Measurements from ENCODE around the gene OPN1SW. TPM values are rescaled to one million over a fixed set of nuclear protein-coding genes. Genes with fewer than 3 reads are reported as not detected.
A peak's percentile ranks its signal among the peaks of the same experiment; 100 is the strongest.

OPN1SW gene
- polyA plus RNA-seq, 4 donors, result 1.1 to 1.5 (median 1.4) TPM

DNA sequence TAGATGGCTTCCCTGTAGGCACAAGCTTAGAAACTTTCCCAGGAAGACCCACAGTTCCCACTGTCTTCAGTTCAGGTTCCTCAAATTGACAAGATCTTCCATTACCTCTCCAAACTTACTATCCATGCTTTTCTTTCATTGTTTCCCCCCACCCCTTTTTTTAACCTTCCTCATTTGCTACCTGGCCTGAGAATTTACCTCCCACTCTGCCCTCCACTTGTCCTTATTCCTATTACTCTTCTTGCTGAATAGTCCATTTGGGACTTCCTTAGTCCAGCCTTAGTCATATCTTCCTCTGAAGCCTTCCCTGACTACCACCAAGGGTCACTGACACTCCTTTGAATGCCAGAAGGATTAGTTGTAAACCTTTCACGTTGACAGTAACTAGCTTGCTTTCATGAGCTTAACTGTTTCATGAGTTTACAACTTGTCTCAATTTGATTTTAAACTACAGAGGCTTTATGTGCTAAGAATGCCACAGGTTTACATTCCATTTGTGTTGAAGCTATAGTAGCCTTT, 37.7 kb downstream of the OPN1SW start:
- DNase-seq (ENCODE audit: low read depth in 4 of 4, low spot score in 3 of 4), result peak in 2 of 4 donors; percentile 23 to 33

DNA sequence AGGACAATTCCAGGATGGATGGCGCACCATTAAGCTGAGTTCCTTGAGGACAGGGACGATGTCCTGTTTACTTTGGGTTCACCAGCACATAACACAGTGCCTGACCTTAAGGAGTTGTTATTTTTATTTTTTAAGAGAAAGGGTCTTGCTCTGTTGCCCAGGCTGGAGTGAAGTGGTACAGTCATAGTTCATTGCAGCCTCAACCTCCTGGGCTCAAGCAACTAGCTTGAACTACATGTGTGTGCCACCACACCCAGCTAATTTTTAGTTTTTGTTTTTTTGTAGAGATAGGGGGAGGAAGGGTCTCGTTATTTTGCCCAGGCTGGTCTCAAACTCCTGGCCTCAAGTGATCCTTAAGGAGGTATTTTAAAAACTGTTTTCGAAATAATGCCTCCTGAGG, 38.2 kb downstream of the OPN1SW start:
- no peak for DNase-seq (ENCODE audit: low read depth in 4 of 4, low spot score in 3 of 4)

DNA sequence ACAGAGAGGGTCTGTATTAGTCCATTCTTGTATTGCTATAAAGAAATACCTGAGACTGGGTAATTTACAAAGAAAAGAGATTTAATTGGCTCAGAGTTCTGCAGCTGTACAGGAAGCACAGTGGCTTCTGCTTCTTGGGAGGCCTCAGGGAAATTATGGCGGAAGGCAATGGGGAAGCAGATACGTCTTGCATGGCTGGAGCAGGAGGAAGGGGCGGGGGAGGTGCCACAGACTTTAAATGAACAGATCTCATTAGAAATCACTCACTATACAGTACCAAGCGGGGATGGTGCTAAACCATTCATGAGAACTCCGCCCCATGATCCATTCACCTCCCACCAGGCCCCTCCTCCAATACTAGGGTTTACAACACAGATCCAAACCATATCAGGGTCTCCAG, 40.2 kb downstream of the OPN1SW start:
- DNase-seq (ENCODE audit: low read depth in 4 of 4, low spot score in 3 of 4), result no peak

DNA sequence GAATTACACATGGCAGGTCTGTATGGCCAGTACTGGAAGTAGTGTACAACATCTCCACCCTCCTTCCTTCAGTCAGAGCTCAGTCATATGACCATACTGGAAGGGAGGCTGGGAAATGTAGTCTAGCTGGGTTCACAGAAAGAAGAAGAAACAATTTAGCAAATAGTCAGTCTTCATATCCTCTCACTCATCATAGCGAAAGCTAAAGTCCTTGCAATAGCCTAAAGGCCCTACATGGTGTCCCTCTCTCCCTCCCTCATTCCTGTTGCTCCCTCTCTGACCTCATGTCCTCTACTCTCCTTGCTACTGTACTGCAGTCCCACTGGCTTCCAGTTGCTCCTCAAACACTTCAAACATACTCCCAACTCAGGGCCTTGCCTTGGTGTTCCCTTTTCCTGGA, 40.7 kb downstream of the OPN1SW start:
- no peak for DNase-seq (ENCODE audit: low read depth in 4 of 4, low spot score in 3 of 4)

DNA sequence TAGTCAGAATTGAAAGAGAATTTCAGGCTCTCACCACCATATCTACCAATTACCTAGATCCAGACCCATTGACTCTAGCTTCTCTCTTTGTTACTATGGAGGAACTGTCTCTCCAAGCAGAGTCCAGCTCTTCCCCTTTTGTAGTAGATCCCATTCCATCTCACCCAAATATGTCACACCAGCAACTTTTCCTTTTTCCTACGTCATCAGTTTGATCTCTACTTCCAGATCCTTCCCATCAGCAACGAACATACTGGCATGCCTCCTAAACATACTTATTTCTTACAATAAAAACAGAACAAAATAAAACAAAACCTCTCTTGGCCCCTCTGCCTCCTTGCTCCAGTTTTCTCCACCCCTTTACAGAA, 42.3 kb downstream of the OPN1SW start:
- DNase-seq (ENCODE audit: low read depth in 4 of 4, low spot score in 3 of 4), result no peak

DNA sequence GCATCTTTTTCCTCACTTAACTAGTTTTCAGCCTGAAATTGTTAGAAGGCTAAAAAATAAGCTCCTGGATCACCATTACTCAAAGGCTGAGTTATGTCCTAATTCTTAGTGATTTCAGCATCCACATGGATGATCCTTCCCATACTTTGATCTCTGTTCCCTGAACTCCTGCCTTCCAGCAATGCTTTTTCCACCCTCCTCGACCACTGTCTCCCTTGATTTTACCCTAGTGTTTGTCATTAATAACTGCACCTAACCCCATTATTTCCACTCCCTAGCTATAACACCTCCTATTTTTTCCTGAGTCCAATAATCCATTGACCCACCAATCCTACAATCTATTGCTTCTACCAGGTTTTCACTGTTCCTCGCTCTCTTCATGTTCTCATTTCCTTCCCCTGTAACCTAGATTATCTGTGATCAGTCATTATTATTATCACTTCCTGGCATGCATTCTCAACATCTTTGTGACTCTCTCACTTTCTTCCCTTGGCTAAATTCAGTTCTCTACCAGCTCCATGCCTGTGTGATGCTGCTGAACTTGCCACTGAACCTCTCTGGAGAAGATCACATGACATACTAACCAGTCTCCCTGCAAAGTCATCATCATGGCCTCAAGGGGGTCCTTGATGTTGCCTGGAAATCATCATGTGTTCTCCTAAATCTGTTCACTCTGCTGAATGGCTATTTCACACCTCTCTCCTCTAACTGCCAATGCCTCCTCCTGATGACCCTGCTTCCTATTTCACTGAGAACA, 42.9 kb downstream of the OPN1SW start:
- DNase-seq (ENCODE audit: low read depth in 4 of 4, low spot score in 3 of 4), result no peak

DNA sequence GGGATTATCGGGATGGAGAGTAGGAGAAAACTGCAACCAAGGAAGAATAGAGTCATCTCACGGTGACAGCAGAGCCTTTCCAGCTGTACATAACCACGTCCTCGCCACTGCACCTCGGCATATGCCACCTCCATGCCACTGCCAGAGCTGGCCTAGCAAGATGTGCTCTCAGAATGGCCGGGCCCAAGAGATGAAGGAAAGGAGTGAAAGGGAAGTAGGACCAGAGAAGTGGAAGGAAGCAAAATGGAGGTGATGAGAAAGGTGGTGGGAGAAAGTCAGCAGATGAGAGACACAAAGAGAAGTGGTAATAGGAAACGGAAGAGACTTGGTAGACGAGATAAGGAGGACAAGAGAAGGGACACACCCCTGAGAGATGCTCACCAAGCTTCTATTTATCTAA, 44.4 kb downstream of the OPN1SW start:
- no peak for DNase-seq (ENCODE audit: low read depth in 4 of 4, low spot score in 3 of 4)

DNA sequence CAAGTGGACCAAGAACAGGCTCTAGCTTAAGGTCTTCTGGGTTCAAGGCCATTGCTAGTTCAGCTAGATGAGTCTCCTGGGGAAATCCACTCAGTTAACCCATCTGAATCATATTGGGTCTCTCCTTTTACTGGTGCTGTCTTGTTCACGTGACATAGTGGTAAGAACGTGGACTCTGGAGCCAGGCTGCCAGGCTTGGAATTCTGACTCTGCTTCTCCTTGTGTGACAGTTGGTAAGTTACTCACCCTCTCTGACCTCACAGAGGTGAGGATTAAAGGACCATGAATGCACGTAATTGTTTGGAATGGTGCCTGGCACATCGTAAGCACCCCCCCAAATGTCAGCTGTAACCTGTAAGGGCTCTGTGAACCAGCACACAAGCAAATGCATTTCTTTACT, 46.1 kb downstream of the OPN1SW start:
- no peak for DNase-seq (ENCODE audit: low read depth in 4 of 4, low spot score in 3 of 4)

DNA sequence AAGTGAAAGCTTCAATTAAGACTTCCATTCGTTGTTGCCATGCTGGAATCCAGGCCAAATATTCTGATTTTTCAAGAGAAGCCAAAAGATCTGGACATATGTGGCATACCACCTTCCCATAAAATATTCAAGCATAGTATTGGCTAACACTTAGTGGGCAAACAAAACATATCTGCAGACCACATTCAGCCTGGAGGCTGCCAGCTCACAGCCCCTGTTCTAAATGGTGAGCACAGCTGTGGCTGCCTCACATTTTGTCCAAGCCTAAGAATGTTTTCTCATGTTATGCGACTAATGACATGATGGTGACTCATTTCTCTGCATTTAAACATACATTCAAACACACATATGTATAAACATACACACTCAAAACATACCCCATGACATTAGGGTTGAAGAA, 47.0 kb downstream of the OPN1SW start:
- no peak for DNase-seq (ENCODE audit: low read depth in 4 of 4, low spot score in 3 of 4)

DNA sequence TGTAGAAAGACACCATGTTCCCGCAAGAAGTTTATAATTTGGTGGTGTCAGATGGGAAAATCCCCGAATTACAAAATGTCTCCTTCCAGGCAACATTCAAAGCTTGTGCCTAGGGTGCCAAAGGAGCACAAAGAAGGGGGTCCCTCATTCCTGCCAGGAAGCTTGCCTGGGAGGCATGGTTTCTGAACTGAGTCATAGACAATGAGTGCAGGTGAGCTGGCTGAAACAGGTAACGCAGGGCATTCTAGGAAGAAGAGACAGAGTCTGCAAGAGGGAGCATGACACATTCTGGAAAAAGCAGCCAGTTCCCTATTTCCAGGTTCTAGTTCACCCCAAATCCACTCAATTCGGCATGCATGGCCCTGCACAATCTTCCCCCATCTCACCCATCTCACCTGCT, 48.4 kb downstream of the OPN1SW start:
- DNase-seq (ENCODE audit: low read depth in 4 of 4, low spot score in 3 of 4), result no peak

DNA sequence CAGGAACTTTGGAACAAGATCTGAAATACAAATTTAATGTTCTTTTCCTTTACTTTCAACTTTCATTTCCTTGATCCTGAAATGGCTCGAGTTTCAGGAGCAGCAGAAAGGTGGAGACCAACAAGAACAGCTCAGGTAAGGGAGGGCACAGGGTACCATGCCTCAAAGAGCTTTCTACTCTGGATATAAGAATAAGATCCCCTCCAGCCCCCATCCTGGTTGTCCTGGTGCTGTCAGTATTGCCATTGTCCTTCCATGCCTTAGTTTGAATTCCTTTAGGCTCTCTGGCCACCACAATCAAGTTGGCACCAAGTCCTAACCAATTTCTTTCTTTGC, 48.9 kb downstream of the OPN1SW start:
- no peak for DNase-seq (ENCODE audit: low read depth in 4 of 4, low spot score in 3 of 4)

DNA sequence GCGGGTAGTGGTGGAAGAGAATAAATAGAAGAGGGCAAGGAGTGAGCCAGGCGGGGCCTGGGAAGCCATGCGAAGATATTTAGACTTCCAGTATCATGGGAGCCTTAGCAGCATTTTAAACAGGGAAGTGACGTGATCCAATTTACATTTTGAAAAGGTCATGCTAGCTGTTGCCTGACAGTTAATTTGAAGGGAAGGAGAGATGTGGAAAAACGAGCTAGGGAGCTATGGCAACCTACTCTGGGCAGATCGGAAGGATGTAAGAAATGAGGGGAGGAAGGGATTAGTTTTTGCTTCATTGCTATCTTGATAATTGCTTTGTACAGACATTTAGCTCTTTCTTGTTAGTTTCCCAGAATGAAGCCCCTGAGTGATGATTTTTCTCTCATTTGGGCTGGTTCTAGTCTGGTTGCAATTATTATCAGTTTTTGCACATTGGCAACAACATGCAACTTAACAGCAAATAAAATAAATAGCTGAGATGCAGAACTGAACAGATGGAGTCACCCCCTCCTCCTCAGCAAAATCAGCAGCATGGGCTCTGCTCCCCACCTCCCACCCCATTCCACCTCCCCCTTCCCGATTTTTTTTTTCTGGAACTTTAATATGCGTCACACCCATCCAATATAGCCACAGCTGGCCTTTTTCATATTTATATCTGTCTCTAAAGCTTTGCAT, 49.4 kb downstream of the OPN1SW start:
- DNase-seq (ENCODE audit: low read depth in 4 of 4, low spot score in 3 of 4), result peak in 1 of 4 donors; percentile 27

DNA sequence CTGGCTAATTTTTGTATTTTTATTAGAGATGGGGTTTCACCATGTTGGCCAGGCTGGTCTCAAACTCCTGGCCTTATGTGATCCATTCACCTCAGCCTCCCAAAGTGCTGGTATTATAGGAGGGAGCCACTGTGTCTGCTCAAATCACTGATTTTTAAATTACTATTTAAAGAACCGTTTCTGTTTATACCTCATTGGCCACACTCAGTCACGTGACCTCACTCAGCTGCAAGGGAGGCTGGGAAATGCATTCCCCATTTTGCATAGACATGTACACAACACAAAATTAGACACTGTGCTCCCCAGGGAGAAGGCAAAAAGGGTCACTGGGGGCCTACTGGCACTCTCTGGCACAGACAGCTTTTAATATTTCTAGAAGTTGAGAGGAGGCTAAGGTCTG, 50.1 kb downstream of the OPN1SW start:
- DNase-seq (ENCODE audit: low read depth in 4 of 4, low spot score in 3 of 4), result no peak

DNA sequence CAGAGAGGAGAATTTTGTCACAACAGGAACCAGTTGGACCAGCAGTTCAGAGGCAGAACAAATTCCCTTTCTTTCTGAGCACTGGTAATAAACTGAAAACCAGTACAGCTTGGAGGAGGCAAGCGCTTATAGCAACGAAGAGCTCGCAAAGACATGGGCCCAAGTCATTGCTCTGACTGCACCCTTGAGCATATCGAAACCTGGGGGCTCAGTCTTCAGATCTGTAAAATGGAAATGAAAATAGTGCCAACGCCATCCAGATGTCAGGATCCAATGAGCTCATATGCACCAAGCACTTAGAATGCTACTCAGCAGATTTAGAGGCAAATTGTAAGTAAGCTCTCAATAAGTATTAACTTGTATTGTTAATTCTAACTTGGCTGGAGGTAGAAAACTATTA, 50.9 kb downstream of the OPN1SW start:
- no peak for DNase-seq (ENCODE audit: low read depth in 4 of 4, low spot score in 3 of 4)

Other genes with a start within 250 kb of the OPN1SW start
- 1 to 10 TPM; 1.2 to 1.8 (median 1.5) TPM for gene GARIN1A, start 103.5 kb downstream of the OPN1SW start, polyA plus RNA-seq (ENCODE audit: insufficient read length in 4 of 4)
- 100 to 1,000 TPM; 189 to 221 (median 219) TPM for gene CALU, start 36.4 kb downstream of the OPN1SW start, polyA plus RNA-seq (ENCODE audit: insufficient read length in 4 of 4)
- 10 to 100 TPM; 12.3 to 15.6 (median 13.2) TPM for gene CCDC136, start 16.2 kb upstream of the OPN1SW start, polyA plus RNA-seq (ENCODE audit: insufficient read length in 4 of 4)
- 10 to 100 TPM; 12.9 to 21.0 (median 13.6) TPM for gene FLNC, start 54.6 kb upstream of the OPN1SW start, polyA plus RNA-seq (ENCODE audit: insufficient read length in 4 of 4)
- 100 to 1,000 TPM; 205 to 283 (median 233) TPM for gene ATP6V1F, start 87.1 kb upstream of the OPN1SW start, polyA plus RNA-seq (ENCODE audit: insufficient read length in 4 of 4)
- 10 to 100 TPM; 14.0 to 25.1 (median 20.7) TPM for gene KCP, start 134.9 kb upstream of the OPN1SW start, polyA plus RNA-seq (ENCODE audit: insufficient read length in 4 of 4)
- 10 to 100 TPM in 2 of 4 donors, 1 to 10 TPM in 2; 7.3 to 14.7 (median 11.0) TPM for gene IRF5, start 162.1 kb upstream of the OPN1SW start, polyA plus RNA-seq (ENCODE audit: insufficient read length in 4 of 4)

Data from right renal pelvis (tissue), 4 donors.